ENCODE results near the gene TTC7B.
"Not testable (repeated sequence)": the region's sequence is repeated elsewhere in the genome, so short reads cannot be mapped to it uniquely, and the experiment has no call there.

Gene TTC7B

GRCh38 chr14:90815822-90816662 is at the start of gene TTC7B:
TTC7B (minus strand) TSS chr14:90816430; CDS start chr14:90816295, 135 bp downstream.
- Histone ChIP-seq H3K27ac (ENCODE audit: low read depth, low read length) (peak within 1 kb of the TSS; percentile 34), H3K4me3 (ENCODE audit: low read depth in 1 of 2, low read length in 2 of 2) (peak within 1 kb of the TSS; percentile 67 to 77), H3K9me3 (ENCODE audit: low read length) (no peaks in the 10 kb centered on the region), H3K36me3 (ENCODE audit: insufficient read depth, low read length) (no peaks in the 10 kb centered on the region), H3K4me1 (ENCODE audit: insufficient read depth, low read length) (peaks cover 16% of the 10 kb centered on the region), H3K27me3 (ENCODE audit: control insufficient read depth in 1 of 2, insufficient read depth in 2 of 2, low read length in 2 of 2) (no peaks in the 10 kb centered on the region), H3K9ac (ENCODE audit: low read length) (peak within 1 kb of the TSS; percentile 55)

GRCh38 chr14:90864741-90865140 is 48.5 kb upstream of the TTC7B start:
- Histone ChIP-seq H3K27ac (ENCODE audit: low read depth, low read length) (no peak overlapping the region), H3K27me3 (ENCODE audit: control insufficient read depth in 1 of 2, insufficient read depth in 2 of 2, low read length in 2 of 2) (no peaks in the 10 kb centered on the region), H3K9ac (ENCODE audit: low read length) (no peak overlapping the region), H3K4me1 (ENCODE audit: insufficient read depth, low read length) (peaks cover 17% of the 10 kb centered on the region), H3K4me3 (ENCODE audit: low read depth in 1 of 2, low read length in 2 of 2) (no peak overlapping the region), H3K36me3 (ENCODE audit: insufficient read depth, low read length) (no peaks in the 10 kb centered on the region), H3K9me3 (ENCODE audit: low read length) (no peaks in the 10 kb centered on the region)

- H3K9me3 ChIP-seq (ENCODE audit: low read length) = no peaks in the 10 kb centered on the region
- H3K27ac ChIP-seq (ENCODE audit: low read depth, low read length) = no peak overlapping the region
- H3K4me3 ChIP-seq (ENCODE audit: low read depth in 1 of 2, low read length in 2 of 2) = no peak overlapping the region
- no peaks in the 10 kb centered on the region for H3K27me3 ChIP-seq (ENCODE audit: control insufficient read depth in 1 of 2, insufficient read depth in 2 of 2, low read length in 2 of 2)
- H3K4me1 ChIP-seq (ENCODE audit: insufficient read depth, low read length) = no peaks in the 10 kb centered on the region
- H3K36me3 ChIP-seq (ENCODE audit: insufficient read depth, low read length) = no peaks in the 10 kb centered on the region
- no peak overlapping the region for H3K9ac ChIP-seq (ENCODE audit: low read length)
These were observed 42.3 kb upstream of the TTC7B start for GRCh38 chr14:90858511-90858910.

- H3K27me3 ChIP-seq (ENCODE audit: control insufficient read depth in 1 of 2, insufficient read depth in 2 of 2, low read length in 2 of 2) = no peaks in the 10 kb centered on the region
- no peaks in the 10 kb centered on the region for H3K4me1 ChIP-seq (ENCODE audit: insufficient read depth, low read length)
- H3K9me3 ChIP-seq (ENCODE audit: low read length) = no peaks in the 10 kb centered on the region
- H3K9ac ChIP-seq (ENCODE audit: low read length) = no peak overlapping the region
- no peak overlapping the region for H3K4me3 ChIP-seq (ENCODE audit: low read depth in 1 of 2, low read length in 2 of 2)
- no peaks in the 10 kb centered on the region for H3K36me3 ChIP-seq (ENCODE audit: insufficient read depth, low read length)
- H3K27ac ChIP-seq (ENCODE audit: low read depth, low read length) = no peak overlapping the region
These were observed 41.6 kb upstream of the TTC7B start for GRCh38 chr14:90857866-90858265.

- H3K9ac ChIP-seq (ENCODE audit: low read length); H3K36me3 ChIP-seq (ENCODE audit: insufficient read depth, low read length); H3K27me3 ChIP-seq (ENCODE audit: control insufficient read depth in 1 of 2, insufficient read depth in 2 of 2, low read length in 2 of 2); H3K4me3 ChIP-seq (ENCODE audit: low read depth in 1 of 2, low read length in 2 of 2); H3K27ac ChIP-seq (ENCODE audit: low read depth, low read length); H3K4me1 ChIP-seq (ENCODE audit: insufficient read depth, low read length); H3K9me3 ChIP-seq (ENCODE audit: low read length): not testable (repeated sequence)
These were observed 39.9 kb upstream of the TTC7B start for GRCh38 chr14:90856115-90856514.

GRCh38 chr14:90853116-90853515 is 36.9 kb upstream of the TTC7B start:
- H3K4me1 ChIP-seq (ENCODE audit: insufficient read depth, low read length) = no peaks in the 10 kb centered on the region
- no peak overlapping the region for H3K9ac ChIP-seq (ENCODE audit: low read length)
- H3K36me3 ChIP-seq (ENCODE audit: insufficient read depth, low read length) = no peaks in the 10 kb centered on the region
- no peak overlapping the region for H3K4me3 ChIP-seq (ENCODE audit: low read depth in 1 of 2, low read length in 2 of 2)
- no peaks in the 10 kb centered on the region for H3K9me3 ChIP-seq (ENCODE audit: low read length)
- no peaks in the 10 kb centered on the region for H3K27me3 ChIP-seq (ENCODE audit: control insufficient read depth in 1 of 2, insufficient read depth in 2 of 2, low read length in 2 of 2)
- no peak overlapping the region for H3K27ac ChIP-seq (ENCODE audit: low read depth, low read length)

GRCh38 chr14:90851327-90852036 is 35.3 kb upstream of the TTC7B start:
- Histone ChIP-seq H3K27ac (ENCODE audit: low read depth, low read length) (no peak overlapping the region), H3K4me1 (ENCODE audit: insufficient read depth, low read length) (no peaks in the 10 kb centered on the region), H3K9me3 (ENCODE audit: low read length) (no peaks in the 10 kb centered on the region), H3K4me3 (ENCODE audit: low read depth in 1 of 2, low read length in 2 of 2) (no peak overlapping the region), H3K9ac (ENCODE audit: low read length) (no peak overlapping the region), H3K27me3 (ENCODE audit: control insufficient read depth in 1 of 2, insufficient read depth in 2 of 2, low read length in 2 of 2) (no peaks in the 10 kb centered on the region), H3K36me3 (ENCODE audit: insufficient read depth, low read length) (no peaks in the 10 kb centered on the region)

GRCh38 chr14:90850487-90850886 is 34.3 kb upstream of the TTC7B start:
- H3K9me3 ChIP-seq (ENCODE audit: low read length) = no peaks in the 10 kb centered on the region
- no peak overlapping the region for H3K27ac ChIP-seq (ENCODE audit: low read depth, low read length)
- no peak overlapping the region for H3K9ac ChIP-seq (ENCODE audit: low read length)
- H3K4me3 ChIP-seq (ENCODE audit: low read depth in 1 of 2, low read length in 2 of 2) = no peak overlapping the region
- H3K27me3 ChIP-seq (ENCODE audit: control insufficient read depth in 1 of 2, insufficient read depth in 2 of 2, low read length in 2 of 2) = no peaks in the 10 kb centered on the region
- no peaks in the 10 kb centered on the region for H3K4me1 ChIP-seq (ENCODE audit: insufficient read depth, low read length)
- H3K36me3 ChIP-seq (ENCODE audit: insufficient read depth, low read length) = no peaks in the 10 kb centered on the region

- no peak overlapping the region for H3K4me3 ChIP-seq (ENCODE audit: low read depth in 1 of 2, low read length in 2 of 2)
- H3K36me3 ChIP-seq (ENCODE audit: insufficient read depth, low read length) = no peaks in the 10 kb centered on the region
- no peak overlapping the region for H3K9ac ChIP-seq (ENCODE audit: low read length)
- no peak overlapping the region for H3K27ac ChIP-seq (ENCODE audit: low read depth, low read length)
- no peaks in the 10 kb centered on the region for H3K27me3 ChIP-seq (ENCODE audit: control insufficient read depth in 1 of 2, insufficient read depth in 2 of 2, low read length in 2 of 2)
- no peaks in the 10 kb centered on the region for H3K9me3 ChIP-seq (ENCODE audit: low read length)
- H3K4me1 ChIP-seq (ENCODE audit: insufficient read depth, low read length) = no peaks in the 10 kb centered on the region
These were observed 33.7 kb upstream of the TTC7B start for GRCh38 chr14:90849787-90850444.

- Histone ChIP-seq H3K9me3 (ENCODE audit: low read length) (no peaks in the 10 kb centered on the region), H3K27ac (ENCODE audit: low read depth, low read length) (no peak overlapping the region), H3K4me3 (ENCODE audit: low read depth in 1 of 2, low read length in 2 of 2) (no peak overlapping the region), H3K9ac (ENCODE audit: low read length) (no peak overlapping the region), H3K36me3 (ENCODE audit: insufficient read depth, low read length) (no peaks in the 10 kb centered on the region), H3K27me3 (ENCODE audit: control insufficient read depth in 1 of 2, insufficient read depth in 2 of 2, low read length in 2 of 2) (no peaks in the 10 kb centered on the region), H3K4me1 (ENCODE audit: insufficient read depth, low read length) (no peaks in the 10 kb centered on the region)
These were observed 32.9 kb upstream of the TTC7B start for GRCh38 chr14:90848944-90849731.

- H3K27me3 ChIP-seq (ENCODE audit: control insufficient read depth in 1 of 2, insufficient read depth in 2 of 2, low read length in 2 of 2) = no peaks in the 10 kb centered on the region
- H3K4me3 ChIP-seq (ENCODE audit: low read depth in 1 of 2, low read length in 2 of 2) = no peak overlapping the region
- no peak overlapping the region for H3K27ac ChIP-seq (ENCODE audit: low read depth, low read length)
- no peaks in the 10 kb centered on the region for H3K9me3 ChIP-seq (ENCODE audit: low read length)
- no peaks in the 10 kb centered on the region for H3K4me1 ChIP-seq (ENCODE audit: insufficient read depth, low read length)
- H3K9ac ChIP-seq (ENCODE audit: low read length) = no peak overlapping the region
- H3K36me3 ChIP-seq (ENCODE audit: insufficient read depth, low read length) = no peaks in the 10 kb centered on the region
These were observed 30.3 kb upstream of the TTC7B start for GRCh38 chr14:90846511-90846910.

All from muscle layer of colon (tissue), 2 donors.